Uterus (tissue), 2 donors: ENCODE measurements around the gene FETUB.

Experiments used
- CTCF ChIP-seq, 4 experiments: fragments of 200-600 bp in 2 of 4; fragments of 450-650 bp in 2 of 4; sonication (generic) in 2 of 4; IDR thresholded peaks; one replicate each; pipeline ENCODE4 v1.5.1; 2016 to 2019; ENCODE audit warnings: antibody characterized with exemption in 4 of 4, mild to moderate bottlenecking in 2 of 4, moderate library complexity in 1 of 4
- POLR2A ChIP-seq, 2 donors: fragments of 450-650 bp; IDR thresholded peaks; one replicate each; pipeline ENCODE4 v1.6.1; 2016; ENCODE audit warnings: antibody characterized with exemption in 2 of 2, mild to moderate bottlenecking in 1 of 2, moderate library complexity in 1 of 2

- TF ChIP-seq CTCF (IDR thresholded peaks at IDR 0.05) (no peak), POLR2A (IDR thresholded peaks at IDR 0.05) (no peak)
Observed at GRCh38 chr3:186594591-186595113, 45.5 kb upstream of the FETUB start.
